OCI-LY3 (cell line): ENCODE results near the gene C19orf25.

Experiments
- EZH2phosphoT487 ChIP-seq: fragments of 200-600 bp; shearing (Covaris generic); IDR thresholded peaks from 2 replicates; pipeline ENCODE4 v1.6.1; 2018; ENCODE audit warnings: antibody characterized with exemption, mixed run types, low read depth
- TF ChIP-seq, protein P1 (sequence below): fragments of 200-600, 300-600 bp; sonication (generic); IDR thresholded peaks from 2 replicates; pipeline ENCODE4 v1.5.1; 2014; ENCODE audit warnings: antibody characterized with exemption, low read length, low read depth

DNA sequence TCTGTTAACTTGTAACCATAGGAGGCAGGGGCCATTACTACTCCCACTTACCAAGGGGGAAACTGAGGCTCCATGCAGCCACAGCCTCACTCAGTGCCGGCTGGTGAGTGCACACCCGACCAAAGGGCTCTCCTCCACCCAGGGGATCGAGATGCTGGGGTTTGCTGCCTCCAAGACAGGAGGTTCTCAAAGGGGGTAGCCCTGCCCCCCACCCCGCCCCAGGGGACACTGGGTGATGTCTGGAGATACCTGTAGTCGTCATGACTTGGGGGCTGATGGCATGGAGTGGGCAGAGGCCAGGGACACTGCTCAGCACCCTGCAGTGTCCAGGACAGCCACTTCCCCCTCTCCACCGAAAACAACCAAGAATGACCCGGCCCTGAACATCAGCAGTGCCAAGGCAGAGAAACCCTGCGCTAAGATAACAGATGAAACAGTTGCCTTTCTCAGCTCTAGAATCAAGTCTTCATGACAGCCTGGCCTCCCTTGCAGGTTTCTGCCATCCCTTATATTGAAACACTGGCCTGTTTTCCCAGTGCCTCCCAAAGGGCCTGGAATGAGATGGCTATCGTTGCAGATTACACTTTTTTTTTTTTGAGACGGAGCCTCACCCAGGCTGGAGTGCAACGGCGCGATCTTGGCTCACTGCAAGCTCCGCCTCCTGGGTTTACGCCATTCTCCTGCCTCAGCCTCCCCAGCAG, 15.2 kb upstream of the C19orf25 start:
- TF ChIP-seq, protein P1, sequence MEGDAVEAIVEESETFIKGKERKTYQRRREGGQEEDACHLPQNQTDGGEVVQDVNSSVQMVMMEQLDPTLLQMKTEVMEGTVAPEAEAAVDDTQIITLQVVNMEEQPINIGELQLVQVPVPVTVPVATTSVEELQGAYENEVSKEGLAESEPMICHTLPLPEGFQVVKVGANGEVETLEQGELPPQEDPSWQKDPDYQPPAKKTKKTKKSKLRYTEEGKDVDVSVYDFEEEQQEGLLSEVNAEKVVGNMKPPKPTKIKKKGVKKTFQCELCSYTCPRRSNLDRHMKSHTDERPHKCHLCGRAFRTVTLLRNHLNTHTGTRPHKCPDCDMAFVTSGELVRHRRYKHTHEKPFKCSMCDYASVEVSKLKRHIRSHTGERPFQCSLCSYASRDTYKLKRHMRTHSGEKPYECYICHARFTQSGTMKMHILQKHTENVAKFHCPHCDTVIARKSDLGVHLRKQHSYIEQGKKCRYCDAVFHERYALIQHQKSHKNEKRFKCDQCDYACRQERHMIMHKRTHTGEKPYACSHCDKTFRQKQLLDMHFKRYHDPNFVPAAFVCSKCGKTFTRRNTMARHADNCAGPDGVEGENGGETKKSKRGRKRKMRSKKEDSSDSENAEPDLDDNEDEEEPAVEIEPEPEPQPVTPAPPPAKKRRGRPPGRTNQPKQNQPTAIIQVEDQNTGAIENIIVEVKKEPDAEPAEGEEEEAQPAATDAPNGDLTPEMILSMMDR, result no peak
- no peak for TF ChIP-seq EZH2phosphoT487
